Adipocyte (in vitro differentiated cells): ENCODE measurements around the gene TKTL2.
A peak's percentile ranks its signal among the peaks of the same experiment; 100 is the strongest.

Experiments used
- DNase-seq: peaks from one replicate; pipeline ENCODE4 v3.0.0-alpha.2; 2015; ENCODE audit warnings: low read depth
- H3K27me3 ChIP-seq: replicated peaks from 2 replicates; pipeline ENCODE4 v1.7.0; 2013; ENCODE audit warnings: mild to moderate bottlenecking, low read length, moderate library complexity; ENCODE audit not compliant: control insufficient read depth, insufficient read depth
- H3K36me3 ChIP-seq: 2 replicates; pipeline ENCODE4 v1.7.0; 2013; ENCODE audit warnings: low read length, mild to moderate bottlenecking, moderate library complexity; ENCODE audit not compliant: control insufficient read depth, insufficient read depth, severe bottlenecking
- H3K4me1 ChIP-seq: 2 replicates; pipeline ENCODE4 v1.7.0; 2013; ENCODE audit warnings: mild to moderate bottlenecking, low read length, moderate library complexity; ENCODE audit not compliant: control insufficient read depth, insufficient read depth
- H3K4me3 ChIP-seq: 2 replicates; pipeline ENCODE4 v1.7.0; 2013; ENCODE audit warnings: mild to moderate bottlenecking, low read length, moderate library complexity
- H3K9ac ChIP-seq: 2 replicates; pipeline ENCODE4 v1.7.0; 2013; ENCODE audit warnings: mild to moderate bottlenecking, low read length, moderate library complexity
- H3K9me3 ChIP-seq: 2 replicates; pipeline ENCODE4 v1.7.0; 2013; ENCODE audit warnings: mild to moderate bottlenecking, low read length, moderate library complexity; ENCODE audit not compliant: control insufficient read depth

The TKTL2 gene, protein sequence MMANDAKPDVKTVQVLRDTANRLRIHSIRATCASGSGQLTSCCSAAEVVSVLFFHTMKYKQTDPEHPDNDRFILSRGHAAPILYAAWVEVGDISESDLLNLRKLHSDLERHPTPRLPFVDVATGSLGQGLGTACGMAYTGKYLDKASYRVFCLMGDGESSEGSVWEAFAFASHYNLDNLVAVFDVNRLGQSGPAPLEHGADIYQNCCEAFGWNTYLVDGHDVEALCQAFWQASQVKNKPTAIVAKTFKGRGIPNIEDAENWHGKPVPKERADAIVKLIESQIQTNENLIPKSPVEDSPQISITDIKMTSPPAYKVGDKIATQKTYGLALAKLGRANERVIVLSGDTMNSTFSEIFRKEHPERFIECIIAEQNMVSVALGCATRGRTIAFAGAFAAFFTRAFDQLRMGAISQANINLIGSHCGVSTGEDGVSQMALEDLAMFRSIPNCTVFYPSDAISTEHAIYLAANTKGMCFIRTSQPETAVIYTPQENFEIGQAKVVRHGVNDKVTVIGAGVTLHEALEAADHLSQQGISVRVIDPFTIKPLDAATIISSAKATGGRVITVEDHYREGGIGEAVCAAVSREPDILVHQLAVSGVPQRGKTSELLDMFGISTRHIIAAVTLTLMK

DNA sequence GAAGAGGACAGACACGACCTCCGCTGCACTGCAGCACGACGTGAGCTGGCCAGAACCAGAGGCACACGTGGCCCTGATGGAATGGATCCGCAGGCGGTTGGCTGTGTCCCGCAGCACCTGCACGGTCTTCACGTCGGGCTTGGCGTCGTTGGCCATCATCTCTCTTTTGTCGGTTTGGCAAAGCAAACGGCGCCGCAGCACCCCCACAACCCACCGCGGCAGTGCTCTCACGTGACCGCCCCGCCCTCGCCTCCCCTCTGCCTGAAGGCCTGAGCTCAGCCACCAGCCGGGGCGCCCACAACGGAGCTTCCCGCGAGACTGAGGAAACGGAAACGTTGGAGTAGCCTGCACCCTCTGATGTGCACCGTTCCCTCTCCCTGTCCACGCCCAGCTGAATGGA, at the start of gene TKTL2:
Gene TKTL2, minus strand, starts transcription at position 179 of the 400 bp plus-strand sequence. Its CDS starts 20 bp downstream, at position 159.
- Histone ChIP-seq H3K9ac (no peak within 1 kb of the TSS), H3K4me1 (peaks cover 16% of the 10 kb centered on the region), H3K4me3 (no peak within 1 kb of the TSS), H3K9me3 (no peaks in the 10 kb centered on the region), H3K36me3 (no peaks in the 10 kb centered on the region), H3K27me3 (no peaks in the 10 kb centered on the region)
- no peak for DNase-seq

- H3K9me3 ChIP-seq = no peaks in the 10 kb centered on the region
- peaks cover 73% of the 10 kb centered on the region for H3K36me3 ChIP-seq
- no peaks in the 10 kb centered on the region for H3K4me1 ChIP-seq
- H3K27me3 ChIP-seq = no peaks in the 10 kb centered on the region
- DNase-seq = no peak
- H3K4me3 ChIP-seq = no peak overlapping the region
- no peak overlapping the region for H3K9ac ChIP-seq
Observed at GRCh38 chr4:163515198-163515597, 41.6 kb upstream of the TKTL2 start.

DNA sequence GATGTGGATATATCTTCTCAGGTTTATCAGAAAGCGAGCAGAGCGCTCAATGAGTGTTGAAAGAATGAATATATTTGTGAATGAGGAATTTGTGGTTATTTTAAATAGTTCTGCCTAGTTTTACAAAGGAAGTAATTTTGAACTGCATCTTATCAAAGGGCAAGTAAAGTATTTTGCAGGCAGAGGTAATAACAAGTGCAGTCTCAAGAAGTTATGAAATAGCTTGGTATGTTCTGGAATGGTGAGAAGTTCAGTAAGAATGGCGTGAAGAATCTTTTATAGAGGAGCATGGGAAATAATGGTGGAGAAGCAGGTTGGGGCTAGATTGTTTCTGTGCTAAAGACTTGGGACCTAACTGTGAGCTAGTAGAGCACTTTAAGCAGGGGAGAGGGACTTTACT, 31.8 kb upstream of the TKTL2 start:
- peak; percentile 3 for DNase-seq
- no peak overlapping the region for H3K9ac ChIP-seq
- H3K36me3 ChIP-seq = peaks cover 31% of the 10 kb centered on the region
- no peak overlapping the region for H3K4me3 ChIP-seq
- peaks cover 5% of the 10 kb centered on the region for H3K4me1 ChIP-seq
- H3K9me3 ChIP-seq = no peaks in the 10 kb centered on the region
- no peaks in the 10 kb centered on the region for H3K27me3 ChIP-seq

GRCh38 chr4:163500586-163500985, 27.0 kb upstream of the TKTL2 start:
- Histone ChIP-seq H3K9ac (no peak overlapping the region), H3K9me3 (no peaks in the 10 kb centered on the region), H3K36me3 (no peaks in the 10 kb centered on the region), H3K4me3 (no peak overlapping the region), H3K27me3 (no peaks in the 10 kb centered on the region), H3K4me1 (peaks cover 15% of the 10 kb centered on the region)
- no peak for DNase-seq

DNA sequence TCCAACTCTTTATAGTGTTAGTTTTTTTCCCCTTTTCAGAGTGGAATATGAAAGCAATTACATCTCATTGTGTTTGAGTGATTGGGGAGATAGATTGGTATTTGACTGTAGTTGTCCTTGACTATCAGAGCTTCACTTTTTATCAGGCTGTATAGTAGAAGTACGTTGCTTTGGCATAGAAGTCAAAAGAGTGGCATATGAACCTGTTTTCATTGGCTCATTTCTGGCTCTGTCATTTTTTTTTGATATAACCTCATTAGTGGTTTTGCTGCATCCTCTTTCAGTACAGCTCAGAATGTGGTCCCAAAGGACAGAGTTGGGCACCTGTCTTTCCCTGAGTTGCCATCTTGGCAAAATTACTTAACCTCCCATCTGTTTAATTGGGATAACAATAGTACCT, 22.3 kb upstream of the TKTL2 start:
- no peaks in the 10 kb centered on the region for H3K27me3 ChIP-seq
- peak overlapping the region; percentile 89 for H3K9ac ChIP-seq
- no peaks in the 10 kb centered on the region for H3K36me3 ChIP-seq
- H3K4me3 ChIP-seq = peak overlapping the region; percentile 93
- no peak for DNase-seq
- H3K4me1 ChIP-seq = peaks cover 14% of the 10 kb centered on the region
- no peaks in the 10 kb centered on the region for H3K9me3 ChIP-seq

DNA sequence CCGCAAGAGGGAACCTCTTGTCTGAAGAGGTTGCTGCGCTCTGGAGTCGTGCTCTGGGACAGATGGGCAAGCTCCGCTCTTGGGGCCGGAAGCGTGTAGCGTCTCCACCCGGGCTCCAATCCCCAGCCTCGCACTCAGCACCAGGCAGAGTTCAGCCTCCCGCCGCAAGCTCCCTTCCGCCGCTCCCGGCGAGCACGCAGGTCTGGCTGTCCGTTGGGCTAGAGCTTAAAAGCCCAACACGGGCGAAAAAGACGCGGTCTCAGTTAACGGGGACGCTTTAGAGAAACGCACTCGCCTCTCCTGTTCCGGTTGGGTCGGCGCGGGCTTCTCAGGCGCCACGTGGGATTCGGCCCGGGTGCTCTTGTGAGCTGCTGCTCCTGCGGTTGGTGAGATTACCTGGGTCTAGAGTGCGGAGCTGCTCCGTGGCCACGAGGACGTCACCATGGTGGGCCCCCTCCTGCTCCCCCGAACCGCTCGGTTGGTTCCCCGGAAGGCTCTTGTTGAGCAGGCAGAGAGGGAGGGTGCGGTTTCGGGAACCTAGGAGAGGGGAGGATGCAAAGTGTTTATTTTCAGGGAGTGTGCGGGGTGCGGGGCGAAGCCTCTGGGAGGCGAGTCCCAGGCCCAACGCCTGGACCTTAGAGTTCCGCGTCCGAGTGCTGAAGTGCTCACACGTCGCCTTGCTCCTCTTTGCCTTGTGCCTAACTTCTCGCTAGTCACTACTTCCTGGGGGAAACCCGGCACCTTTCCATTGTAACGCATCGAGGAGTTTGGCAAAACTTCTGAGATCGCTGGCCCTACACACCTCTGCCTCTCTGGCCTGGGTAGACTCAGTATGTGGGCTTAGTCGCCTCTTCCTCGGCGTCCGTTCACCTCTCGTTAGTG, 21.0 kb upstream of the TKTL2 start, which contains the start of gene TMA16:
Gene TMA16, plus strand, starts transcription at position 331 of the 882 bp plus-strand sequence. Its CDS starts 112 bp downstream, at position 443.
- Histone ChIP-seq H3K9me3 (no peaks in the 10 kb centered on the region), H3K27me3 (no peaks in the 10 kb centered on the region), H3K4me1 (peaks cover 14% of the 10 kb centered on the region), H3K36me3 (no peaks in the 10 kb centered on the region), H3K9ac (peak within 1 kb of the TSS; percentile 89), H3K4me3 (peak within 1 kb of the TSS; percentile 93)
- peak; percentile 96 for DNase-seq

- Histone ChIP-seq H3K4me3 (peak overlapping the region; percentile 93), H3K9ac (peak overlapping the region; percentile 89), H3K9me3 (no peaks in the 10 kb centered on the region), H3K27me3 (no peaks in the 10 kb centered on the region), H3K4me1 (peaks cover 14% of the 10 kb centered on the region), H3K36me3 (no peaks in the 10 kb centered on the region)
- no peak for DNase-seq
Observed at GRCh38 chr4:163493643-163494359, 20.2 kb upstream of the TKTL2 start.

DNA sequence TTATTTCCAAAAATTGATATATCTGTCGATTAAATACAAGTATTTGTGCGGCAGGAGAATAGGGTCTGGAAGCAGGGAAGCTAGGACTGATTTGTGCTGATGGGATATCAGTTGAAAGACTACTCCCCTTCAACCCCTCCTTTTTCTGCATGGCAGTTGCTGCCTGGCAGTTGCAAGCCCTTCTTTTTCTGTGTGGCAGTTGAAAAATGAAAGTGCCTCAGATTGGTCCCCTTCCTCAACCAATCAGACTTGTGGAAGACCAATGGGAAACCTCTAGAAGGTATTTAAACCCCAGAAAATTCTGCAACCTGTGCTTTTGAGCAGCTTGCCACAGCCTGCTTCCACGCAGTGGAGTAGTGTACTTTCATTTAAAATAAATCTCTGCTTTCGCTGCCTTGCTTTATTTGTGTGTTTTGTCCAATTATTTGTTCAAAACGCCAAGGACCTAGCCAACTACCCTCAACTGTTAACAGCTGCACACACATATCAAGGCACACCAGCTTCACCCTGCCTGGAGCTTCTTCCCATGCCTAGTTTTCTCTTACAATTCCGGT, 19.5 kb upstream of the TKTL2 start:
- Histone ChIP-seq H3K9me3 (no peaks in the 10 kb centered on the region), H3K27me3 (no peaks in the 10 kb centered on the region), H3K9ac (peak overlapping the region; percentile 89), H3K4me1 (peaks cover 14% of the 10 kb centered on the region), H3K36me3 (no peaks in the 10 kb centered on the region), H3K4me3 (no peak overlapping the region)
- DNase-seq = peak; percentile 16

DNA sequence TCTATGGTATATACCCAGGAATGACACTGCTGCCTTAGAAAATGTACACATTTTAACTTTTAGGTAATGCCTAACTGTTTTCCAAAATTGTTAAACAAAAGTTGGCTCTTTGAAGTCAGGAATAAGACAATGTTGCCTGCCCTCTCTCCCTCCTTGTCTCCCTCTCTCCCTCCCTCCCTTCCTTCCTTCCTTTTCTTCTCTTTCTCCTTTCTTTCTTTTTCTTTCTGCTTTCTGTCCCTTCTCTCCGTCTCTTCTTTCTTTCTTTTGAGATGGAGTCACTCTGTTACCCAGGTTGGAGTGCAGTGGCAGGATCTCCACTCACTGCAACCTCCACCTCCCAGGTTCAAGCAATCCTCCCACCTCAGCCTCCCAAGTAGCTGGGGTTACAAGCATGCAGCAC, 16.4 kb upstream of the TKTL2 start:
- no peak overlapping the region for H3K4me3 ChIP-seq
- H3K4me1 ChIP-seq = no peaks in the 10 kb centered on the region
- H3K36me3 ChIP-seq = no peaks in the 10 kb centered on the region
- no peak overlapping the region for H3K9ac ChIP-seq
- H3K9me3 ChIP-seq = no peaks in the 10 kb centered on the region
- no peak for DNase-seq
- H3K27me3 ChIP-seq = no peaks in the 10 kb centered on the region

- no peak for DNase-seq
- Histone ChIP-seq H3K9ac (no peak overlapping the region), H3K36me3 (no peaks in the 10 kb centered on the region), H3K4me3 (no peak overlapping the region), H3K9me3 (no peaks in the 10 kb centered on the region), H3K27me3 (no peaks in the 10 kb centered on the region), H3K4me1 (no peaks in the 10 kb centered on the region)
Observed at GRCh38 chr4:163486321-163486720, 12.8 kb upstream of the TKTL2 start.
